ENCODE data around the gene FBRS. TPM values are rescaled to one million over a fixed set of nuclear protein-coding genes. Genes with fewer than 3 reads are reported as not detected.
A peak's percentile ranks its signal among the peaks of the same experiment; 100 is the strongest.

FBRS gene
- total and polyA plus RNA-seq, 2 of the 13 experiments (the other 11 are each of a cell fraction or from before 2014, with no cell fraction given), result 13.7 to 16.2 TPM

DNA sequence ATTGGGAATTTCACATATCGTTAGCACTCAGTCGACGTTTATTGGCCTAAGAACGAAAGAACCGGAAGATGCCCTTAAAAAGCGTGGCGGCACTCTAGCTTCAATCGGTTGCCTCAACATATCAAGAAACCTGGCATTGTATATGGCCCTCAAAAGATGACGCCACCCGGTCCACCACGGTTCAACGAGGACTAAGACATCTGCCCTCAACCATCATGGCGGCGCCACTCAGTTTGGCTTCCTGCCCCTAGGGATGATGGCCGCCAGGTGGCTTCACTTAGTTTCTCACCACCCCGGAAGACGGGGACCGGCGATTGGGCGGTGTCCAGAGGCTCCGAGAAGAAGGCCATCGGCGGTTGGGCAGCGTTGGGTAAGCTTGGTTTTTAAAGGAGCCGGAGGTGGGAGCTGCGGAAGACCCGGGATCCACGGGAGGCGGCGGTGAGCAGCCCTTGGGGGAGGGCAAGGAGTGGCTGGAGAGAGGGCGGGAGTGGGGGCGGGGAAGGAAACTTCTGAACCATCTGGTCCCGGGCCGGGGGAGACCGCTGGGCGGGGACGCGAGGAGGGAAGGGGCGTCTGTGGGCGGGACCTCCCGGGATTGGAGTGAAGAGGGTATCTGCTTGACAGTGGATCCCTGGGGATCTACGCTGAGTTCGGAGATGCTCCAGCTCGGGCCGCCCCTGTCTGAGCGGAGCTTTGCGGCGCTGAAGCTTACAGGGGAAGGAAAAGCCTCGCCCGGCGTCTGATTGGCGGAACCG lies 7.7 kb upstream of the FBRS start, which contains the start of gene PRR14 (continued):
- TF ChIP-seq ZFP91 (CRISPR knock-in tag; IDR thresholded peaks at IDR 0.05; ENCODE audit: borderline replicate concordance) (peak; percentile 99), SOX13 (IDR thresholded peaks at IDR 0.05) (peak; percentile 30; the same call in 1 of the 2 replicates), SOX13 (CRISPR knock-in tag; conservative IDR thresholded peaks at IDR 0.05 in 1 of 2, IDR thresholded peaks at IDR 0.05 in 1 of 2) (no peak), SOX6 (IDR thresholded peaks at IDR 0.05) (no peak), SOX6 (CRISPR knock-in tag; IDR thresholded peaks at IDR 0.05) (peak; percentile 45; the same call in 1 of the 2 replicates), SATB2 (CRISPR knock-in tag; IDR thresholded peaks at IDR 0.05) (no peak), ZNF503 (CRISPR knock-in tag; IDR thresholded peaks at IDR 0.05) (0 out of 2 replicates have a peak, but pooled peaks have one; percentile 5), MTF1 (CRISPR knock-in tag; IDR thresholded peaks at IDR 0.05) (no peak), TEAD3 (CRISPR knock-in tag; optimal IDR thresholded peaks at IDR 0.05; ENCODE audit: borderline replicate concordance) (peak; percentile 35), PBX3 (CRISPR knock-in tag; IDR thresholded peaks at IDR 0.05; ENCODE audit: borderline replicate concordance) (no peak), MAFF (IDR thresholded peaks at IDR 0.05; ENCODE audit: low read depth, low read length) (no peak), FOXM1 (CRISPR knock-in tag; IDR thresholded peaks at IDR 0.05) (no peak), RELA (CRISPR knock-in tag; IDR thresholded peaks at IDR 0.05) (no peak), SP5 (CRISPR knock-in tag; IDR thresholded peaks at IDR 0.05; ENCODE audit: borderline replicate concordance, low read depth) (peak; percentile 61; the same call in 1 of the 2 replicates), ZNF501 (CRISPR knock-in tag; IDR thresholded peaks at IDR 0.05) (peak; percentile 41; the same call in 1 of the 2 replicates), POGZ (CRISPR knock-in tag; IDR thresholded peaks at IDR 0.05) (peak; percentile 94), FUBP1 (CRISPR knock-in tag; IDR thresholded peaks at IDR 0.05; ENCODE audit: borderline replicate concordance) (no peak), SRF (IDR thresholded peaks at IDR 0.05; ENCODE audit: low read depth, low read length) (peak; percentile 13; the same call in 1 of the 2 replicates), ZBTB42 (CRISPR knock-in tag; IDR thresholded peaks at IDR 0.05) (no peak), KLF13 (CRISPR knock-in tag; IDR thresholded peaks at IDR 0.05) (no peak)
- TF ChIP-seq, protein P1, sequence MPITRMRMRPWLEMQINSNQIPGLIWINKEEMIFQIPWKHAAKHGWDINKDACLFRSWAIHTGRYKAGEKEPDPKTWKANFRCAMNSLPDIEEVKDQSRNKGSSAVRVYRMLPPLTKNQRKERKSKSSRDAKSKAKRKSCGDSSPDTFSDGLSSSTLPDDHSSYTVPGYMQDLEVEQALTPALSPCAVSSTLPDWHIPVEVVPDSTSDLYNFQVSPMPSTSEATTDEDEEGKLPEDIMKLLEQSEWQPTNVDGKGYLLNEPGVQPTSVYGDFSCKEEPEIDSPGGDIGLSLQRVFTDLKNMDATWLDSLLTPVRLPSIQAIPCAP (CRISPR knock-in tag; IDR thresholded peaks at IDR 0.05; ENCODE audit: low read depth), result peak; percentile 99
